SIG-M5 treated with dmso at 0.1 percent for 504 hours (cell line): Measurements from ENCODE around the gene GPRASP2.
A peak's percentile ranks its signal among the peaks of the same experiment; 100 is the strongest.
"Not testable (repeated sequence)": the region's sequence is repeated elsewhere in the genome, so short reads cannot be mapped to it uniquely, and the experiment has no call there.

Experiments used
- DNase-seq: peaks from one replicate; lab custom pipeline; 2025; ENCODE audit not compliant: unreplicated experiment; lab: John Stamatoyannopoulos, UW

GPRASP2 gene

DNA sequence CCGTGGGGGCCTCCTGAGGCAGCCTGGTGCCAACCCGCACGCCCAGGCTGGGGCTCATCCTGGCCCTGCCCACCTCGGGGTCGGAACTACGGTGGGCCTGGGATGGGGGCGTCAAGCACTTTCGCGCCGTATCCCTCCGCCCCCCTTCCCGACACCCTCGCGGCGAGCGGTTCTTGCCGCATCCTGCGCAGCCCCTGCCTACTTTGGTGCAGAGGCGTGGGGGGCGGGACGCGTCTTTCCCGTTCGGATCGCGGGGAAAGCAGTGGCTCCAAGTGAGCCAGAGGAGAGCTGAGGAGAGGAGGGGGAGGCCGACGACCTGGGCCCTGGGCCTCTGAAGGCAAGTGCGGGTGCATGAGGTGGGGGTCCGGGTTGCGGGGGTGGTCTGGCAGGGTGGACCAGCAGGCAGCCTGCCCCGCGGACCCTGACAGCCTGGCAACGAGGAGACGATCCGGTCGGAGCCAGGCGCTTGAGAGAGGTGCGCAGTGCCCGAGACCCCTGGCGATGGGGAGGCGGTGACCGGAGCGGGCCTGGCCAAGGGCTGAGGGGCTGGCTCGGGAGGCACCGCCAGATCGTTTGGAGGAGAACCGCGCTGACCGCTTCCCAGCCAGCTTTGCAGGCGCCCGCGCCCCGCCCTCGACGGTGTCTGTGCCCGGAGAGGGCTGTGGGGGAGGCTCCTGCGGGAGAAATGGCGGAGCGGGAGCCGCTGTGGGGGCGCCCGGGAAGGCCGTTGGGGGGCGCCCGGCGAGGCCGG lies at the start of gene GPRASP2:
TSS of gene GPRASP2 (plus strand) at position 233 of the 751 bp plus-strand sequence. CDS start 2,422 bp downstream, outside the sequence.
- no peak for DNase-seq

DNA sequence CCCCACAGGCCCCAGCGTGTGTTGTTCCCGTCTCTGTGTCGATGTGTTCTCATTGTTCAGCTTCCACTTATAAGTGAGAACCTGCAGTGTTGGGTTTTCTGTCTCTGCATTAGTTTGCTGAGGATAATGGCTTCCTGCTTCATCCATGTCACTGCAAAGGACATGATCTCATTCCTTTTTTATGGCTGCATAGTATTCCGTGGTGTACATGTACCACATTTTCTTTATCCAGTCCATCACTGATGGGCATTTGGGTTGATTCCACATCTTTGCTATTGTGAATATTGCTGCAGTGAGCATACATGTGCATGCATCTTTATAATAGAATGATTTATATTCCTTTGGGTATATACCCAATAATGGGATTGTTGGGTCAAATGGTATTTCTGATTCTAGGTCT lies 48.4 kb upstream of the GPRASP2 start:
- DNase-seq = not testable (repeated sequence)

DNA sequence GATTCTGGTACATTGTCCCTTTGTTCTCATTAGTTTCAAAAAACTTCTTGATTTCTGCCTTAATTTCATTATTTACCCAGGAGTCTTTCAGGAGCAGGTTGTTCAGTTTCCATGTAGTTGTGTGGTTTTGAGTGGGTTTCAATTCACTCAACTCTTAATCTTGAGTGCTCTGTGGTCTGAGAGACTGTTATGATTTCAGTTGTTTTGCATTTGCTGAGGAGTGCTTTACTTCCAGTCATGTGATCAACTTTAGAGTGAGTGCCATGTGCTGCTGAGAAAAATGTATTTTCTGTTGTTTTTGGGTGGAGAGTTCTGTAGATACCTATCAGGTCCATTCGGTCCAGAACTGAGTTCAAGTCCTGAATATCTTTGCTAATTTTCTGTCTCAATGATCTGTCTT lies 45.2 kb upstream of the GPRASP2 start:
- DNase-seq = not testable (repeated sequence)

DNA sequence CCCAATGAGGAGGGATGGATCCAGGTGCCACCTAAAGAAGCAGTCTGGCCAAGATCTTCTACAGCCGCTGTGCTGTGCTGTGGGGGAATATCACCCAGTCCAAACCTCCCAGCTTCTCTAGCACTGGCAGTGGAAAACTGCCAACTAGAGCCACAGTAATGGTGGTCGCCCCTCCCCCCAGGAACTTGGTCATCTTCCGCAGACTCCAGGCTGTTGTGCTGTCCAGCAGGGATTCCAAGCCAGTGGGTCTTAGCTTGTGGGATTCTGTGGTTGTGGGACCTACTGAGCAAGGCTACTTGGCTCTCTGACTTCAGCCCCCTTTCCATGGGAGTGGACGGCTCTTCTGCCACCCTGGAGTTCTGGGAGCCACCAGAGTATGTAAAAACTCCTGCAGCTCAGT lies 42.7 kb upstream of the GPRASP2 start:
- no peak for DNase-seq

DNA sequence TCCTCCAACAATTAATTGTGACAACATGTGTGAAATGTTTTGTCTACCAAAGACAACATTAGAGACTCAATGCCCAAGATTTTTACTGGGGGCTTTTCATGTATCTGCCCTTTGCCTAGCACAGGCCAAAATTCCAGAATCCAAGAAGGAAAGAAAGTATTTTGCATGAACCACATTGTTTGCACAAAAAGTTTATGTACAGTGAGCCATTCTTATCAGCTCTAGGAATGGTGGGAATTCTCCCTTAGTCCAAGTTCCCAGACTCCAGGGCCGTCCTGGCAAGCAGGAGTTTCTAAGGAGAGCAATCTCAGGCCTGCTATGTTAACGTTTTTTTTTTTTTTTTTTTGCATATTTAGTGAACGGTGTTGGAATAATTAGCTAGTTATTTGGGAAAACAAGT lies 39.4 kb upstream of the GPRASP2 start:
- no peak for DNase-seq

DNA sequence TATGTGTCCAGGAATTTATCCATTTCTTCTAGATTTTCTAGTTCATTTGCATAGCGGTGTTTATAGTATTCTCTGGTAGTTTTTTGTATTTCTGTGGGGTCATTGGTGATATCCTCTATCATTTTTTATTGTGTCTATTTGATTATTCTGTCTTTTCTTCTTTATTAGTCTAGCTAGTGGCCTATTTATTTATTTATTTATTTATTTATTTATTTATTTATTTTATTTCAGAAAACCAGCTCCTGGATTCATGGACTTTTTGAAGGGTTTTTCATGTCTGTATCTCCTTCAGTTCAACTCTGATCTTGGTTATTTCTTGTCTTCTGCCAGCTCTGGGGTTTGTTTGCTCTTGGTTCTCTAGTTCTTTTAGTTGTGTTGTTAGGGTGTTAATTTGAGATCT lies 34.8 kb upstream of the GPRASP2 start:
- not testable (repeated sequence) for DNase-seq

DNA sequence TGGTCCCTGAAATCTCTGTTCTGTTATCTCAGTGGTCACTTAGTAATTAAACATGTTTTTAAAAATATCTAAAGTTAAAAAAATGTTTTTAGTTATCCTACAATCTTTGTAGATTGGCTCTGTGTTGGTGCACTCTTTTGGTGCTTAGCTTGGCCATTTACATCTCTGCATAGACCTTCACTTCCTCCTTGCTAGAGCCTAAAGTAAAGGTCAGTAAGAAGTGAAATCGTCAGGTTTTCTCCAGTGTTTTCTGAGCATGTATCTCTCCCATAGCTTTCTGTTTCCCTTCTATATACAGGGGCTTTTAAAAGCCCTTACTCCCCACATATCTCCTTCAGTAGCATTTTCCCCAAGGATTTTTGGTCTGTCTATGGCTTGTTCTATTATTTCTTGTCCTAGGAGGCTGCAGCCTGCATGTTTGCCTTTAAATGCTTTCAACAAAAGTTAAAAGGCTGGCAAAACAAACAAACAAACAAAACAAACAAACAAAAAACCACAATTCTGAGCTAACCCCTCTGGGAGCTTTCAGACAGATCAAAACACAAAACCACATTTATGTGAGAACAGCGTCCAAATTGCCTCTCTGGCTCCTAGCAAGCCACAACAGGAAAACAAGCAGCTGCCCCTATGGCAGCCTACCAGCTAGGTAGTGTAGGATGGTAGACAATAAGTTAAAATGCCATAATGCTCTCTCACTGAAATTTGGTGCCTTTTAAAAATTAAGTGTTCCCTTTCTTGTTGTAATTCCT lies 27.3 kb upstream of the GPRASP2 start:
- DNase-seq = no peak

DNA sequence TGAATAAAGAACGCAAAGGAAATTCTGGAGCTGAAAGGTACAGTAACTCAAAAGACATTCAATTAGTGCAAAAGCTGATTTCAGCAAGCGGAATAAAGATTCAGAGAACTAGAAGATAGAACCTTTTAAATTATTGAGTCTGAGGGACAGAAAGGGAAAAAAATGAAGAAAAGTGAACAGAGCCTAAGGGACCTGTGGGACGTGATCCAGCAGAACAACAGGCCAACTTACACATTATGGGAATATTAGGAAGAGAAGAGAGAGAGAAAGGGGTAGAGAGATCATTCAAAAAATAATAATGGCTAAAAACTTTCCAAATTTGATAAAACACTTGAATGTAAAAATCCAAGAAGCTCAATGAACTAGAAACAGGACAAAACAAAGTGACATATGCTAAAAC lies 17.5 kb upstream of the GPRASP2 start:
- DNase-seq = no peak

DNA sequence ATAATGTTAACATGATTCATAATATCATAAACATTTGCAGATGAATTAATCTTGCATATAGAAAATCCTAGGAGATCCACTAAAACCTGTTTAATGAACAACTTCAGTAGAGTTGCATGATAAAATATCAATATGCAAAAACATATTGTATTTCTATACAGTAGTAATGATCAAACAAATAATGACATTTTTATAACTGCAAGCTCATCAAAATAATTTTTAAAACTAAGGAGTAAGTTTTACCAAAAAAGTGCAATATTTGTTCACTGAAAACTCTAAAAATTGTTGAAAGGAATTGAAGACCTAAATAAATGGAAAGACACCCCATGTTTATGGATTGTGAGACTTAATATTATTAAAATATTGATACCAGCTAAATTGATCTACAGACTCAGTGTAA lies 15.9 kb upstream of the GPRASP2 start:
- DNase-seq = no peak

DNA sequence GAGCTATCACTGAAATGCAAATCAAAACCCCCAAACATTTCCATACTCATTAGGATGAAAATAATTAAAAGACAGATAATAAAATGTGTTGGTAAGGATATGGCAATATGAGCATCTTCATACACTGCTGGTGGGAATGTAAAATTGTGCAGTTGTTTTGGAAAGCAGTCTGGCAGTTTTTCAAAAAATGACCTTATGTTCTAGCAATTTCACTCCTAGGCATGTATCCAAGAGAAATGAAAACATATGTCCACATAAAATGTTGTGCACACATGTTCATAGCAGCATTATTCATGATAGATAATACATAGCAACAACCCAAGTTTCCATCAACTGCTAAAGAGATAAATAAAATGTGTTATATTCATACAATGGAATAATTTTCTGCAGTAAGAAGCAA lies 14.8 kb upstream of the GPRASP2 start:
- no peak for DNase-seq

DNA sequence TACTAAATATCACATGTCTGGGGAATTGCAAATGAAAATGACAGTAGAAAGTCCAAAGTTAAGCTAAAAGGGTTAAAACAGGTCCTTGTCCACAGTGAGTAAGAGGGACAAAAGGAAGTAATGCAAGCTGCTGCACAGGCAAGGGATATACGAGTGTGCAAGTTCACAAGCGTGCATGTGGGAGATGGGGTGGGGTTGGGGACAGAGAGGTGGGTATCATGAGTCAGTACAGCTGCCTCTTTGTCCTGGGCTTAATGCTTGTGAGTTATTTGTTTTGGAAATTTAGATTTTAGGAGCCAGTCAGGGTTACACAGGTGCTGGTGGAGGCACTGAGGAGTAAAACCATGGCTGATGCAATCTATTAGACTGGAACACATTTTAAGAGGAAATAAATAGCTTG lies 3.3 kb upstream of the GPRASP2 start:
- DNase-seq = no peak

DNA sequence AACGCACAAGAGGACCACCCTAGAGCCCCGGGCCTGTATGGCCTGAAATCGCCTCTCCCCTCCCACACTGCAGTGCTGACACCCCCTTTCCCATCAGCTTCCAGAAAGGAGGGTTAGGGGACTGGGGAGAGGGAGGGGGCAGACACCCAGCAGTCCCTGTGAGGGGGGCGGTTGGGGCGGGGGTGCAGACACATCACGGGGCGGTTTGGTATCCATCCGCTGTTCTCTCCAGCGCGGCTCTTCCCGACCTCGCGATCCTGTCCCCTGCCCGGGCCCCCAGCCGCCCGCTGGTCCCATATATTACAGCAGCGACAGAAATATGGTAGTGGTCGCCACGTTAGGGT lies 404 bp upstream of the GPRASP2 start:
- DNase-seq = no peak

DNA sequence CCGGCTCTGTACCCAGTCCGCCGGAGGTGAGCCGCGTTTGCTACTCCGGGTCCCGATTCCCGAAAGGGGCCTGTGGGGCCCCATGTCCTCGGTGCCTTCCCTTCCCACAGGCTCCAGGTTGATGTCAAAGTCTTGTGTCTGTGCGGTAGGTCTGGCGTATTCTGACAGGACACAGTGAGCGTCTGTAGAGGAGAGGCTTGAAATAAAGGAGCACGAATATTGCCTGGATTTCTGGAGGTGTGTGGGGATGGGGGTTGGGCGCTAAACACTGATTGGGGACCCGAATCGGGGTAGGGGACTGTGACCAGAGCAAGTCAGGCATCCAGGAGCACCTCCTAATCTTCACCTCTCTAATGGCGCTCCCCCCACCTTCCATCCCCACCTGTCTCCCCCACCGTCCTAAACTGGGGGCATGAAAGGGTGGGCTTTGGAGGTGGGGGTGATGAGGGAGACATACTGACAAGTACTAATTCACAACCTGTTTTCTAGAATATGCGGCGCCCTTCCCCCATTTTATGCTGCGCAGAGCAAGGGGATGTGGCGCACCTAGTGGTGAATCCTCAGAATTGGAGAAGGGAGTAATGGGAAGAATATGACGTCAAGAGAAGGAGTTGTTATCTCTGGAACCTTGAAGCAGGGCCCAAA lies 855 bp downstream of the GPRASP2 start:
- DNase-seq = no peak

DNA sequence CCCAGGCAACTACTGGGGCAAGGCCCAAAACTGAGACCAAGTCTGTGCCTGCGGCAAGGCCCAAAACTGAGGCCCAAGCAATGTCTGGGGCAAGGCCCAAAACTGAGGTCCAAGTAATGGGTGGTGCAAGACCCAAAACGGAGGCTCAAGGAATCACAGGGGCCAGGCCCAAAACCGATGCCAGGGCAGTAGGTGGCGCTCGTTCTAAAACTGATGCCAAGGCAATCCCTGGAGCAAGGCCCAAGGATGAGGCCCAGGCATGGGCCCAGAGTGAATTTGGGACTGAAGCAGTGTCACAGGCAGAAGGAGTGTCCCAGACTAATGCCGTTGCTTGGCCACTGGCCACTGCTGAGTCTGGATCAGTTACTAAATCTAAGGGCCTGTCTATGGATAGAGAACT lies 2.7 kb downstream of the GPRASP2 start:
- no peak for DNase-seq

DNA sequence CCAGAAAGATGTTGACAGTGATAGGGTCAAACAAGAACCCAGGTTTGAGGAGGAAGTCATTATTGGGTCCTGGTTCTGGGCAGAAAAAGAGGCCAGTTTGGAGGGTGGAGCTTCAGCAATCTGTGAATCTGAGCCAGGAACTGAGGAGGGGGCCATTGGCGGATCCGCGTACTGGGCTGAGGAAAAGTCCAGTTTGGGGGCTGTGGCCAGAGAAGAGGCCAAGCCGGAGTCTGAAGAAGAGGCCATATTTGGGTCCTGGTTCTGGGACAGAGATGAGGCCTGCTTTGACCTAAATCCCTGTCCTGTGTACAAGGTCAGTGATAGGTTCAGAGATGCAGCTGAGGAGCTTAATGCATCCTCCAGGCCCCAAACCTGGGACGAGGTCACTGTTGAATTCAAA lies 3.7 kb downstream of the GPRASP2 start:
- DNase-seq = no peak

DNA sequence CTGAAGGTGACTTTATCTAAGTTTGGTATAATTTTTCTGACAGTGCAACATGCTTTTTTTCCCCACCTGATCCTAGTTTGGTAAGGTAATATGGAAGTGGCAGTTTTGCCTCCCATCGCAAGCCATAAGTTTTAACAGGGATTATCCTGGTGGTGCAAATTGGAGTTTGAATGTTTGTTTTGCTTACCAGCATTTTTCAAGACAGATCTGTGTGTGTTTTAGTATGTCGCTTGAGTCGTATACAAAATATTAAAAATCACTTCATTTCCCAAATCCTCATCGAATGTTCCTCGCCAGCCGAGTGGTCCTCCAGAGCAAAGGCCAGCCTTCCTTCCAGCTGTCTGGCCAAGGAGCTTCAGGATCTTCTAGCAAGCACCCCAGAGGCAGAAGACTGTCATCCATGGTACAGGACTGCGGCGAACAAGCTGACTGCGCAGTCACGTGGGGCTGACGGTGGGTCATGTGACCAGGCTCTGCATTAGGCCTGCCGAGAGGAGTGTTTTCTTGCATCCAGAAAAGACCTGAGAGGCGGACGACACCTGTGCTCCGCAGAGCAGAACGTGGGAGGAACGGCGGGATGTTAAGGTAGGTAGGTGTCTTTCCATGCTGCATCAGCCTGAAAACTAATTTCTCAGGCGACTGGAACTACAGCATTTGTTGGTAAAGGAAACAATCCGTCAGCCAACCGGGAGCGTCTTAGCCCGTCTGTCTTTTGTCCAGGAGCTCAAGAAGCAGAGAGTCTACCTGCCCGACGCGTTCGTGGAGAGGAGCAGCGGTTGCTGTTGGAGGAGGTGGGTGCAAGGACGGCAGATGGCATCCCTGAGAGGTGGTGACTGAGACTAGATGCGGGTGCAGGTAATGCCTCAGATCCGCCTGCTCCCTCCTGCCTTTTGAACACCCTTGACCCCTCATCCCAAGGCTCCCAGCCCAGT lies 8.3 kb downstream of the GPRASP2 start, which contains the start of gene GPRASP3:
TSS of gene GPRASP3 (plus strand) at position 507 of the 932 bp plus-strand sequence. CDS start 28,253 bp downstream, outside the sequence.
- peak; percentile 29 for DNase-seq

DNA sequence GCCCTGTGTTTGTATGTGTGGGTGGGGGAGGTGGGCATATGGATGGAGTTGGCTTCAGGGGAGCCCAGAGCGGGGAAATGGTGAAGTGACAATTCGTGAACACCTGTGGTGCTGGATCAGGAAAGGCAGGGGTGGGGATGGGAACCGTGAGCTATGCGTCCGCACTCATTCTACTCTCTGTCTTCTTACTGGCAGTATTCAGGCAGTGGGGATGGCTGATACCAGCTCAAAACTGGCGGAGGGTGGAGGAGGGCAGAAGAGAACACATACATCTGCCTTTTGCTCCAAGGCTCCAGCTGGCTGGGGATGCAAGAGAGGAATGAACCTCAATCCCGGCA lies 8.9 kb downstream of the GPRASP2 start:
- DNase-seq = not testable (repeated sequence)

DNA sequence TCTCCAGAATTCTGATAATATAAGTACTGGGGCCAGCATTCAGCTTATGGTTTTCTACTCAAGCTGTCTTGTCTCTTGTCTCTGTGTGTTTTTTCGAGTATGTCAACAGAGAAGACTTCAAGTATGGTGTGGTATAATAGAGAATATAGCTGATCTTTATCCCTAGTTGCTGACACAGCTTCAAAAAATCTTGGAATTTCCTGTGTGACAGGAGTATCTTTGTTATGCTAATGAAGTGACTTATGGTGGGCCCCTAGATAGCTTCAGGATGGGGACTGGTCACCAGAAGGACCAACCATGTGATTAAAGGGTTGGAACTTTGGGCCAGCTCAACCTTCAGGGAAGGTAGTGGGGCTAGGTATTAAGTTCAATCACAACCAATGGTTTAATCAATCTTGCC lies 11.2 kb downstream of the GPRASP2 start:
- DNase-seq = no peak

DNA sequence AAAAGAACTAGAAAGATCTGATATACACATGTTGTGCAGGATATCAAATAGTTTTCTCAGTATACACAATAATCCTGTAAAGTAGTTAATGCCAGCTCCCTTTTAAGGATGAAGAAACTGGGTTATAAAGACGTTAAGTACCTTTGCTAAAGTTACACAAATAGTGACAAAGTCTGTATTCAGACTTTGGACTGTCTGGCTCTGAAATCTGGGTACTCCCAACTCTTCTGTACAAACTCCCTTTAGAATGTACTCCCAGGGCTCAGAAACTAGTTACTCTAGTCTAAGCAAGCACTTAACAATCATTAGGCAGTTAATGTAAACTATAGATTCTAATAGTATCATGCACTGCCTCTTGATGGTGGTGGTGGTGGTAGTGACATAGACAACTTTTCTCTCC lies 15.5 kb downstream of the GPRASP2 start:
- DNase-seq = no peak

DNA sequence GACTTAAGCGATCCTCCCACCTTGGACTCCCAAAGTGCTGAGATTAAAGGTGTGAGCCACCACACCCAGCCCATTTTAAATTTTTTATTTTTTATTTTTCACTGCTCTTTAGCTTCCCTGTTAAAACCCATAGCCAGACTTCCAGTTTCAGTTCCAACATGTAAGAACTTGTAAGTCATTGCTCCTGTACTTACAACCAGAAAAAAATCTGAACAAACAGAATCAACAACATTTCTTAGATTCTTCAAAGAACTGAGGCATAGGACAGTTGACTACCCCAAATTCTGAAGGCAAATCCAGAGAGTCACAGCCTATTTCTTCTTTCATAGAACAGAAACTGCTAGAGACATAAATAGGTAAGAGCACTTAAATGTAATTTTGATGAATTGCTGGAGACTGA lies 16.4 kb downstream of the GPRASP2 start:
- no peak for DNase-seq

DNA sequence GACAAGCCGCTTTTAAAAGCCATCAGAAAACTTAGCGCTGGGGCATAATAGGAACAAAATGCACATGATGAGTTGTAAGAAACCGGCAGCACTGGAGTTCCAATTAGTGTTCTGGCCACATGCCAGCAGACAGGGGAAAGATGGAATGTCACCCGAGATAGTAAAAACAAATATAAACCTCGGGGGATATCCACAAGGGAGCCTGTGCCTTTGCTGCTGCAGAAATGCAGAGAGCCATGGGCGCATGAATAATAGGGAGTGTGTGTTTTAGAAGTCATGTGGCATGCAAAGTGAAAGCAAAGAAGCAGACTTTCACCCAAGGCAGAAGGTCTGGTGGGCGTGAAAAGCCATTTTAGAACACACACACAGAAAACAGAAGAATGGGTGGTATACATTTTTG lies 27.4 kb downstream of the GPRASP2 start:
- DNase-seq = no peak
